Ovary (tissue), 9 donors: ENCODE data around the gene TMEM9. TPM values are rescaled to one million over a fixed set of nuclear protein-coding genes. Genes with fewer than 3 reads are reported as not detected.
A peak's percentile ranks its signal among the peaks of the same experiment; 100 is the strongest.

ENCODE experiments used
- DNase-seq, 5 donors: peaks; one replicate each; pipeline ENCODE4 v3.0.0-alpha.2; 2019 to 2020
- H3K27ac ChIP-seq, 2 donors: fragments of 200-600 bp; one replicate each; pipeline versions ENCODE4 v1.5.1 to v1.8.0; 2019 to 2022
- H3K27me3 ChIP-seq: fragments of 200-600 bp; one replicate; pipeline ENCODE4 v1.8.0; 2022
- H3K36me3 ChIP-seq: fragments of 200-600 bp; sonication (generic); one replicate; pipeline ENCODE4 v1.5.1; 2019
- H3K4me1 ChIP-seq: one replicate; pipeline ENCODE4 v1.8.1; 2013; ENCODE audit warnings: mild to moderate bottlenecking, moderate library complexity; ENCODE audit not compliant: insufficient read depth
- H3K4me3 ChIP-seq: fragments of 200-600 bp; sonication (generic); one replicate; pipeline ENCODE4 v1.5.1; 2017
- H3K9me3 ChIP-seq, 2 donors: fragments of 200-600 bp in 1 of 2; sonication (generic) in 1 of 2; one replicate each; pipeline versions ENCODE4 v1.5.1 to v1.8.1; 2013 to 2019; ENCODE audit warnings: mild to moderate bottlenecking in 1 of 2, moderate library complexity in 1 of 2
- CTCF ChIP-seq, 3 donors: fragments of 450-650 bp in 2 of 3; fragments of 200-600 bp in 1 of 3; IDR thresholded peaks; one replicate each; pipeline versions ENCODE4 v1.5.1 to v1.8.0; 2016 to 2022; ENCODE audit warnings: antibody characterized with exemption in 3 of 3, mild to moderate bottlenecking in 1 of 3
- EP300 ChIP-seq: sonication (generic); formaldehyde crosslinking; IDR thresholded peaks from one replicate; pipeline ENCODE4 v1.6.1; 2017; ENCODE audit warnings: antibody characterized with exemption
- POLR2A ChIP-seq: fragments of 450-650 bp; IDR thresholded peaks from one replicate; pipeline ENCODE4 v1.6.1; 2017; ENCODE audit warnings: antibody characterized with exemption, mild to moderate bottlenecking, moderate library complexity
- WGBS, 3 donors: extraction: QIAGEN DNeasy Blood & Tissue Kit in 1 of 3; methylation state at CpG; one replicate each; pipeline versions ENCODE4 v1.1.5 to v1.1.7; 2013 to 2017; 5-methylcytosine and 5-hydroxymethylcytosine counted together
- intact Hi-C, 4 donors: fragments of 100-400 bp; cut with DNase I; formaldehyde crosslinking; loops; one replicate each; pipeline versions ENCODE4 v1.11.0 to v1.15.1; 2022 to 2023
- polyA plus RNA-seq, 2 donors: library from polyadenylated mRNA; stranded (reverse); fragments of 200-250 nt in 1 of 2; fragments of 350-450 nt in 1 of 2; fragmentation: Illumina TruSeq in 1 of 2; extraction: RNeasy Lipid Tissue Mini Kit (QIAGEN cat#74804) in 1 of 2; gene quantifications; one replicate each; pipeline ENCODE4 v1.2.3, GENCODE V29; 2013 to 2014
- total RNA-seq, 7 donors: library from RNA; depleted of rRNA in 2 of 7; stranded (reverse); fragments of >200 nt in 2 of 7; fragmentation: NEBNext Ultra II Directional in 3 of 7; extraction: Animal tissue kit (Norgen Biotek cat#: 25700) in 3 of 7; gene quantifications; one replicate each; pipeline versions ENCODE4 v1.1.0 to v1.2.4, GENCODE V29; 2016 to 2023
- donor health status: DM: no; HTN: no; CAD: no; lungs with moderate emphysema.
- donor health status: DM: no; HTN: no; CAD: no.
- donor health status: Bipolar disorder and iron deficiency.
- donor health status: DM: yes; HTN: yes; CAD: no.
- donor health status: DM: no; HTN: no; CAD: no.
- donor health status: DM: yes; HTN: yes; CAD: no.

The TMEM9 gene
- total and polyA plus RNA-seq, 9 donors, result 49.5 to 114 (median 88.8) TPM

GRCh38 chr1:201173736-201174135 is 19.5 kb upstream of the TMEM9 start:
- no peak for TF ChIP-seq POLR2A
- no peak for TF ChIP-seq EP300
- no peak for TF ChIP-seq CTCF (IDR thresholded peaks at IDR 0.05)
- WGBS, 3 donors, result 88 to 95% (median 94%) methylated on average over 1 of the region's 1 CpG
- Histone ChIP-seq H3K36me3 (no peaks in the 10 kb centered on the region), H3K4me3 (no peak overlapping the region), H3K4me1 (peaks cover 2% of the 10 kb centered on the region), H3K9me3 (no peaks in the 10 kb centered on the region), H3K27me3 (no peaks in the 10 kb centered on the region), H3K27ac (no peak overlapping the region)
- DNase-seq, result no peak
- intact Hi-C loops, result no loop called here

- H3K36me3 ChIP-seq, result no peaks in the 10 kb centered on the region
- H3K9me3 ChIP-seq, result no peaks in the 10 kb centered on the region
- no peak overlapping the region for H3K27ac ChIP-seq
- TF ChIP-seq EP300, result no peak
- no peak for TF ChIP-seq POLR2A
- no peak for TF ChIP-seq CTCF (IDR thresholded peaks at IDR 0.05)
- intact Hi-C loops, result no loop called here
- H3K27me3 ChIP-seq, result no peaks in the 10 kb centered on the region
- peaks cover 2% of the 10 kb centered on the region for H3K4me1 ChIP-seq
- WGBS, 3 donors, result 70 to 95% (median 89%) methylated on average over 4 of the region's 4 CpGs
- H3K4me3 ChIP-seq, result no peak overlapping the region
- no peak for DNase-seq
Observed at GRCh38 chr1:201172999-201173610, 18.8 kb upstream of the TMEM9 start.

GRCh38 chr1:201172326-201172725 is 18.1 kb upstream of the TMEM9 start:
- H3K27me3 ChIP-seq, result no peaks in the 10 kb centered on the region
- H3K9me3 ChIP-seq, result no peaks in the 10 kb centered on the region
- intact Hi-C loops, result no loop called here
- 85 to 88% (median 86%) methylated on average over 4 of the region's 4 CpGs for WGBS, 3 donors
- peaks cover 2% of the 10 kb centered on the region for H3K4me1 ChIP-seq
- DNase-seq, result no peak
- no peak overlapping the region for H3K4me3 ChIP-seq
- no peaks in the 10 kb centered on the region for H3K36me3 ChIP-seq
- no peak for TF ChIP-seq EP300
- TF ChIP-seq POLR2A, result no peak
- no peak for TF ChIP-seq CTCF (IDR thresholded peaks at IDR 0.05)
- no peak overlapping the region for H3K27ac ChIP-seq

GRCh38 chr1:201171063-201172036 is 17.1 kb upstream of the TMEM9 start:
- 6 to 11% (median 8%) methylated on average over 47 to 48 of the region's 48 CpGs for WGBS, 3 donors
- TF ChIP-seq CTCF (IDR thresholded peaks at IDR 0.05) (peak in 1 of 3 donors; percentile 53), EP300 (no peak), POLR2A (peak; percentile 13)
- peak; percentile 28 to 76 (median 46) for DNase-seq
- Histone ChIP-seq H3K4me3 (peak overlapping the region; percentile 46), H3K4me1 (peaks cover 2% of the 10 kb centered on the region), H3K9me3 (no peaks in the 10 kb centered on the region), H3K36me3 (no peaks in the 10 kb centered on the region), H3K27me3 (no peaks in the 10 kb centered on the region), H3K27ac (peak overlapping the region; percentile 59 to 76)
- intact Hi-C loops, result no loop called here
